ENCODE measurements around the gene PPP1CB. TPM values are rescaled to one million over a fixed set of nuclear protein-coding genes. Genes with fewer than 3 reads are reported as not detected.
A peak's percentile ranks its signal among the peaks of the same experiment; 100 is the strongest.

PPP1CB gene
- total RNA-seq, 1 experiment from 2014 or later, result 274 TPM

DNA sequence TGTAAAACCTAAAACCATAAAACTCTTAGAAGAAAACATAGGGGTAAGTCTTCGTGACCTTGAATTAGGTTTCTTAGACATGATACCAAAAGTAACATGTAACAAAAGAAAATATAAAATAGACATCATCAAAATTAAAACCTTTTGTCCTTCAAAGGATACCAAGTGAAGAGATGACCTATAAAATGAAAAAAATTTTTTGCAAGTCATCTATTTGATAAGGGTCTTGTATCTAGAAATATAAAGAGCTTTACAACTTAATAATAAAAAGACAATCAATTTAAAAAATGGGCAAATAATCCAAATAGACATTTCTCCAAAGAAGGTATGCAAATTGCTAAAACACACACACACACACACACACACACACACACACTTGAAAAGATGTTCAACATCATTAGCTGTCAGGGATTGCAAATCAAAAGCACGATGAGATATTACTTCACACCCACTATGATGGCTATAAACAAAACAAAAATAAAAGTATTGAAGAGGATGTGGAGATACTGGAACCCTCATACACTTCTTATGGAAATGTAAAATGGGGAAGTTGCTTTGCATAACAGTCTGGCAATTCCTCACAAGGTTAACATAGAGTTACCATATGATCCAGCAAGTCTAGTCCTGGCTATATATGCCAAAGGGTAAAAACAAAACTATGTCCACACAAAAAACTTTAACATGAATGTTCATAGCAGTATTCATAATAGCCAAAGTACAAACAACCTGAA, 82.3 kb downstream of the PPP1CB start:
- Histone ChIP-seq H3K27ac (no peak overlapping the region), H3K27me3 (no peaks in the 10 kb centered on the region), H3K36me3 (no peaks in the 10 kb centered on the region), H3K4me3 (no peak overlapping the region), H3K9me3 (replicated peaks) (no peaks in the 10 kb centered on the region), H3K4me1 (peaks cover 3% of the 10 kb centered on the region; the same call in 1 of the 2 replicates)
- no peak for DNase-seq

DNA sequence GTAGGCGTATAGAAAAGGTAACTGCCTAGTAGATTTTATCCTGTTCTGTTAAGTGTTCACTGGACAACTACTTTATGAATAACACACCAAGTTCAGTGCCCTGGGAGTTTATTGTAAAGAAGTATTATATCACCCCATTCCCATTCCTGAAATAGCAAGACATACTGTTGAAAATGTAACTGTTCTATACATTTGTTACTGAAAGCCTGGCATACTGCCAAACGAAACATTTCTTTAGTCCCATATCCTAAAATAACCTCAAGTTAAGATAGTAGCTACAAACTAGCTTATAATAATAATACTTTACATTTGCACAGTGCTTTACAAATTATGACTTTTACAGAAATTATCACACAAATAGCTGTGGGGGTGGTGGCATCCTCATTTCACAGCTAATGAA, 84.2 kb downstream of the PPP1CB start:
- Histone ChIP-seq H3K4me1 (peaks cover 3% of the 10 kb centered on the region; the same call in 1 of the 2 replicates), H3K27me3 (no peaks in the 10 kb centered on the region), H3K27ac (no peak overlapping the region), H3K36me3 (no peaks in the 10 kb centered on the region), H3K4me3 (no peak overlapping the region), H3K9me3 (replicated peaks) (no peaks in the 10 kb centered on the region)
- DNase-seq, result peak in 1 of 2 experiments; percentile 47

DNA sequence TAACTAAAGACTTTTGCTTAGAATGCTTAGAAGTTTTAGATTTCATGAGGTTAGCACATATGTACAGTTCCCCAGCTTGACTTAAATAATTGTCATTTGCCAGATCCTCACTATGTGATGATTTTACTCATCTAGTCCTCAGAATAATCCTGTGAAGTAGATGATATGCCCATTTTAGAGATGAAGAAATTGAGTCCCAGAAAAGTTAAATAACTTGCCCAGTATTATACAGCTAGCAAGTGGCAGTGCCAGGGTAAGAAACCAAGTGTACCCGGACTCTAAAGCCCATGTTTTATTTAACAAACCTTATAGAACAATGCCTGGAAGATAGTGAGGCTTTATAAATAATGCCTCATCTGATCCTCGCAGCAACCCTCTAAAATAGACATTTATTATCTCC, 87.3 kb downstream of the PPP1CB start:
- Histone ChIP-seq H3K27ac (no peak overlapping the region), H3K27me3 (no peaks in the 10 kb centered on the region), H3K9me3 (replicated peaks) (no peaks in the 10 kb centered on the region), H3K4me1 (peaks cover 3% of the 10 kb centered on the region; the same call in 1 of the 2 replicates), H3K36me3 (no peaks in the 10 kb centered on the region), H3K4me3 (no peak overlapping the region)
- DNase-seq, result no peak

DNA sequence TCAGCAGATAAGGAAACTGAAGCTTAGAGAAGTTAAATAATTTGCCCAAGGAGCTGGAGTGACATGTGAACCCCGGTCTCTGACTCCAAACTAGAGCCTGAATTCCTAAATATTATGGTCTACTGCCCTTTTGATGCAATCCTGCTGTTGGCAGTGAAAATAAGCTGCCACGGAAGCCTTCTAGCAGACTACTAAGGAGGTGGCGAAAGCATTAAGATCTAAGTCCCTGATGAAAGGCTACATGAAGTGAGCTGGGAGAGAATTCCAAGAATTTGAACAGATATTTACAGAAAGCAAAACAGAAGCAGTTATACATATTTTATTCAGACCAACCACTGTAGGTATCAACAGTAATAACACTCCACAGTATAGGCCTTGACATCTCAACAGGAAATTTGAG, 90.4 kb downstream of the PPP1CB start:
- Histone ChIP-seq H3K27me3 (no peaks in the 10 kb centered on the region), H3K27ac (no peak overlapping the region), H3K9me3 (replicated peaks) (no peaks in the 10 kb centered on the region), H3K4me1 (no peaks in the 10 kb centered on the region), H3K36me3 (0 out of 2 replicates have a peak, but pooled peaks cover 5% of the 10 kb centered on the region), H3K4me3 (no peak overlapping the region)
- no peak for DNase-seq

Other genes starting within 250 kb of the PPP1CB start
- gene SPDYA, start 59.0 kb downstream of the PPP1CB start, total RNA-seq (2014; rRNA removed; shearing (Covaris generic)), result 0.51 and 0.83 TPM in 2 replicates
- gene TRMT61B, start 118.5 kb downstream of the PPP1CB start, total RNA-seq (2014; rRNA removed; shearing (Covaris generic)), result 26.8 and 31.8 TPM in 2 replicates
- gene WDR43, start 142.8 kb downstream of the PPP1CB start, total RNA-seq (2014; rRNA removed; shearing (Covaris generic)), result 129 and 155 TPM in 2 replicates
- gene TOGARAM2, start 229.5 kb downstream of the PPP1CB start, total RNA-seq (2014; rRNA removed; shearing (Covaris generic)), result 0.41 and 0.73 TPM in 2 replicates